MCF 10A (cell line): ENCODE results near the gene PRSS56. TPM values are rescaled to one million over a fixed set of nuclear protein-coding genes. Genes with fewer than 3 reads are reported as not detected.

Source experiments
- BruUV-seq: library from RNA; stranded (reverse); fragments of 400-500 nt; replicated peaks from 2 replicates; lab custom pipeline; 2021; lab: Mats Ljungman, UMichigan
- CTCF ChIA-PET: fragments of 300-600 bp; sonication (Branson Sonifier 250); formaldehyde crosslinking; extraction: SDS; loops from one replicate; lab custom pipeline; 2021; ENCODE audit warnings: antibody characterized with exemption, inconsistent platforms; lab: Yijun Ruan, JAX
- POLR2A ChIA-PET: fragments of 300-600, 350-650 bp; sonication (Branson Sonifier 250); formaldehyde crosslinking; extraction: SDS; loops from one replicate; lab custom pipeline; 2020; ENCODE audit warnings: antibody characterized with exemption, inconsistent platforms; lab: Yijun Ruan, JAX
- DNase-seq: peaks from one replicate; pipeline ENCODE4 v3.0.0-alpha.2; 2018; ENCODE audit not compliant: unreplicated experiment
- H3K27ac Mint-ChIP-seq: one replicate; pipeline ENCODE4 v1.8.0; 2022; ENCODE audit warnings: mild to moderate bottlenecking, low read depth, mixed read lengths; ENCODE audit not compliant: unreplicated experiment
- H3K27me3 Mint-ChIP-seq: one replicate; pipeline ENCODE4 v1.8.0; 2022; ENCODE audit warnings: mixed read lengths; ENCODE audit not compliant: insufficient read depth, unreplicated experiment
- H3K36me3 Mint-ChIP-seq: one replicate; pipeline ENCODE4 v1.8.0; 2022; ENCODE audit warnings: mild to moderate bottlenecking, moderate library complexity, mixed read lengths; ENCODE audit not compliant: insufficient read depth, unreplicated experiment
- H3K4me1 Mint-ChIP-seq: one replicate; pipeline ENCODE4 v1.8.0; 2022; ENCODE audit warnings: mixed read lengths; ENCODE audit not compliant: insufficient read depth, unreplicated experiment
- H3K4me3 Mint-ChIP-seq: one replicate; pipeline ENCODE4 v1.8.0; 2022; ENCODE audit warnings: mild to moderate bottlenecking, moderate library complexity, mixed read lengths; ENCODE audit not compliant: unreplicated experiment
- H3K9me3 Mint-ChIP-seq: one replicate; pipeline ENCODE4 v1.8.0; 2022; ENCODE audit warnings: mixed read lengths; ENCODE audit not compliant: unreplicated experiment
- CTCF ChIP-seq: fragments of 200-600 bp; IDR thresholded peaks from one replicate; pipeline ENCODE4 v1.8.0; 2022; ENCODE audit warnings: antibody characterized with exemption, mild to moderate bottlenecking; ENCODE audit not compliant: unreplicated experiment
- intact Hi-C: fragments of 100-400 bp; cut with micrococcal nuclease; formaldehyde crosslinking; loops from 2 replicates; pipeline ENCODE4 v1.14.1; 2022
- total RNA-seq: library from RNA; stranded (reverse); gene quantifications from 2 replicates; pipeline ENCODE4 v1.2.3, GENCODE V29; 2022

Gene PRSS56
- total RNA-seq, 1 experiment from 2014 or later, result not detected

GRCh38 chr2:232480201-232481190, 39.7 kb upstream of the PRSS56 start:
- DNase-seq, result no peak
- POLR2A ChIA-PET, result no interaction called here
- Mint-ChIP-seq H3K4me3 (no peak overlapping the region), H3K9me3 (no peaks in the 10 kb centered on the region), H3K27ac (no peak overlapping the region), H3K4me1 (no peaks in the 10 kb centered on the region), H3K27me3 (peaks cover 37% of the 10 kb centered on the region), H3K36me3 (no peaks in the 10 kb centered on the region)
- intact Hi-C loops, result no loop called here
- CTCF ChIA-PET, result no interaction called here
- TF ChIP-seq CTCF, result no peak
- BruUV-seq, result no TSS peak

GRCh38 chr2:232481322-232482140, 38.7 kb upstream of the PRSS56 start:
- Mint-ChIP-seq H3K4me3 (no peak overlapping the region), H3K36me3 (no peaks in the 10 kb centered on the region), H3K27me3 (peaks cover 30% of the 10 kb centered on the region), H3K9me3 (no peaks in the 10 kb centered on the region), H3K4me1 (no peaks in the 10 kb centered on the region), H3K27ac (no peak overlapping the region)
- no peak for DNase-seq
- ChIA-PET POLR2A (no interaction called here), CTCF (no interaction called here)
- BruUV-seq, result no TSS peak
- no peak for TF ChIP-seq CTCF
- intact Hi-C loops, result no loop called here

- TF ChIP-seq CTCF, result no peak
- H3K9me3 Mint-ChIP-seq, result no peaks in the 10 kb centered on the region
- ChIA-PET POLR2A (no interaction called here), CTCF (no interaction called here)
- no peak for DNase-seq
- no TSS peak for BruUV-seq
- no peaks in the 10 kb centered on the region for H3K36me3 Mint-ChIP-seq
- H3K27ac Mint-ChIP-seq, result no peak overlapping the region
- H3K4me1 Mint-ChIP-seq, result no peaks in the 10 kb centered on the region
- intact Hi-C loops, result no loop called here
- peaks cover 23% of the 10 kb centered on the region for H3K27me3 Mint-ChIP-seq
- no peak overlapping the region for H3K4me3 Mint-ChIP-seq
Measured at GRCh38 chr2:232482301-232483238, 37.6 kb upstream of the PRSS56 start.
